SK-MEL-5 (cell line): ENCODE results near the gene TRPM6. TPM values are rescaled to one million over a fixed set of nuclear protein-coding genes. Genes with fewer than 3 reads are reported as not detected.
A peak's percentile ranks its signal among the peaks of the same experiment; 100 is the strongest.
"Not testable (repeated sequence)": the region's sequence is repeated elsewhere in the genome, so short reads cannot be mapped to it uniquely, and the experiment has no call there.

Experiments
- DNase-seq: peaks from one replicate; pipeline ENCODE4 v3.0.0-alpha.2; 2016; ENCODE audit warnings: low read depth, low spot score
- in situ Hi-C: cut with HindIII; loops from 2 replicates; pipeline ENCODE4 v1.10.0; 2016; ENCODE audit warnings: low sequenced_read_pairs, high pct_unique_total_duplicates, low pct_unique_long_range_greater_than_20kb
- total RNA-seq: library from RNA; depleted of rRNA; stranded (reverse); fragments of >200 nt; shearing (Covaris generic); gene quantifications from 2 replicates; pipeline ENCODE4 v1.2.3, GENCODE V29; 2014

Gene TRPM6
- total RNA-seq, 1 experiment from 2014 or later, result 0.16 TPM

GRCh38 chr9:74865177-74865576, 22.5 kb downstream of the TRPM6 start:
- in situ Hi-C loops, result no loop called here
- DNase-seq, result no peak

DNA sequence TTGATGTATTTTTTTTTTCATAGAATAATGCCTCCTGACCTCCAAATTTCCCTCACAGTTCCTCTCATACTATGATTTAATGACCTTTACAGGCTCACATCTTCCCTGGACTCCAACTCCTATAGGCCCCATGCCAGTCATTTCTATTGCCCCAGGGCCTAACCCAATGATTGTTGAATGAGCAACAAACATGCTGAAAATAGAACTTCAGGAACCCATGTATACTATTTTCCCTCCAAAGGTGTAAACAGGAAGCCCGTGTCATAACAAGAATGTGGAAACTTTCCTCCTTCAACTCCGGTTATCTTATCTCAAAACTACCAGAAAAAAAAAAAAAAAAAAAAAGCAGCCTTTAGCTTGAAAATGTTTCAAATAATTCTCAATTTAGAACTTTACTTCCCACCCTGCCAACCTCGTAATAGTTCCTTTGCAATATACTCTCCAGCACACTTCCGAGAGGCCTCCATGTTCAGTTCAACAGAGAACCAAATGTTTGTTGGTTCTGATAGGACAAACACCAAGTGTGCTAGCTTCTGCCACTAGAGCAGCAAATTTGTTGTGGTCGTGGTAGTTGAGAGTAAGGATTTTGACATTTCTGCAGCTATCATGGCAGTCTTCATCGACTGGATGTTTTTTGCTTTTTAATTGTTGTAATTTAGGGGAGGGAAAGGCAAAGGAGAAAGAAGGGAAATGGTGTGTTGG, 25.8 kb downstream of the TRPM6 start:
- peak; percentile 19 for DNase-seq
- in situ Hi-C loops, result no loop called here

- in situ Hi-C loops, result no loop called here
- no peak for DNase-seq
These were observed 26.6 kb downstream of the TRPM6 start for GRCh38 chr9:74861071-74861470.

- DNase-seq, in situ Hi-C loops: not testable (repeated sequence)
These were observed 27.5 kb downstream of the TRPM6 start for GRCh38 chr9:74860247-74860646.

- in situ Hi-C loops, result no loop called here
- no peak for DNase-seq
These were observed 27.9 kb downstream of the TRPM6 start for GRCh38 chr9:74859786-74860185.

- in situ Hi-C loops, result no loop called here
- no peak for DNase-seq
These were observed 28.8 kb downstream of the TRPM6 start for GRCh38 chr9:74858751-74859414.

DNA sequence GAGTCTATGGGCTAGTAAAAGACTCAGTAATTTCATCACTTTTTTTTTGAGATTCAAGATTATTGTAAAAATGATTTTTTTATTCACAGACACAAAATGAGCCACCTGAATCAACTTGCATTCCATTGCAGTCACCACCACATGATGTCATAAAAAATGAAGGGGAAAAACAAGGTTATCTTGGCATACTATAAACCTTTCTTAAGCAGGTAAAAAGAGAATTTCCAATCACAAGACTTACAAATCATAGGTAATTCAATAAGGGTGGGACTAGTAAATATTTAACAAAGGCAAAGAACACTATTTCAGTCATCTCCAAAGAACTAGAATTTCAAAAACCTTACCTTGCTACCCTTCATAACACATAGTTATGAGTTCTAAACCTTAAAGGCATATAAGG, 30.7 kb downstream of the TRPM6 start:
- no peak for DNase-seq
- in situ Hi-C loops, result no loop called here

GRCh38 chr9:74855072-74855471, 32.6 kb downstream of the TRPM6 start:
- no peak for DNase-seq
- in situ Hi-C loops, result no loop called here

GRCh38 chr9:74853024-74853423, 34.7 kb downstream of the TRPM6 start:
- DNase-seq, in situ Hi-C loops: not testable (repeated sequence)

GRCh38 chr9:74848153-74848525, 39.6 kb downstream of the TRPM6 start:
- in situ Hi-C loops, result no loop called here
- no peak for DNase-seq

DNA sequence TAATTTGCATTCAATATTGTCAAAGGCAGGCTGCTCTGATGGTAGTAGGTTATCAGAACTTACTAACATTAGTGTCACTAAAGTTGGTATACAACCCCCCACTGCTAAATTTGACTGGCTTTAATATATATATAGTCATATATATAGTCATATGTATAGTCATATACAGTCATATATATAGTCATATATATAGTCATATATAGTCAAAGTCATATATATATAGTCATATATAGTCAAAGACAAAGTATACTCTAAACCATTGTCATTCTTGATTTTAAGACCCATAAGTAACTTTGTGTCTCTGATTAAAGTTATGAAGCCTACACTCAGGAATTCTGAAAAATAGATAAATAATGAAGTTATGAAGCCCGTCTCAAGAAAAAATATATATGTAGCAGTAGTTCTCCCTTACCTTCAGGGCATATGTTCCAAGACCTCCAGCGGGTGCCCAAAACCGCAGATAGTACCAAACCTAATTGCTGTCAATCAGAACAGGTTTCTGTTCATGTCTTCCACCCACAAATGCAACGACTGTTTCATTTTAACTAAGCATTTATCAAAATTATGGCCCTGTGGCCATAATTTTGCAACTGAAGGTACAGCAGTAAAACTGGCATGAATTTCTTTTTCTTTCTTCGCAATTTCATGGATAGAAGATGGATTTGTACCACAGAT, 40.1 kb downstream of the TRPM6 start:
- DNase-seq, result no peak
- in situ Hi-C loops, result no loop called here

DNA sequence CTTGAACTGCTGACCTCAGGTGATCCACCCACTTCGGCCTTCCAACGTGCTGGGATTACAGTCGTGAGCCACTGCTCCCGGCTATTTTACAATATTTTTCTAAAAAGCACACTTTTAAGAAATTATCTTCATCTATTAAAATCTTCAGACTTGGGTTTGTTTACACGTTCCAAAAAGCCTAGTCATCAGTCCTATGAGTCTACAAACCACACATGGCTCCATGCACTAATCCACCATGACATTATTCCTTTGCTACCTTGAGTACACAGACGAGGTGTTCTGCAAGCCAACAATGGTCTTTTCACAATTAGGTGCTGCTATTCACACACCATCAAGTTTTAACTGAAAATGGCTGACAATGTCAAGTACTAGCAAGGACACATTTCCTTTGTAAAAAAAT, 41.0 kb downstream of the TRPM6 start:
- DNase-seq, result no peak
- in situ Hi-C loops, result no loop called here

DNA sequence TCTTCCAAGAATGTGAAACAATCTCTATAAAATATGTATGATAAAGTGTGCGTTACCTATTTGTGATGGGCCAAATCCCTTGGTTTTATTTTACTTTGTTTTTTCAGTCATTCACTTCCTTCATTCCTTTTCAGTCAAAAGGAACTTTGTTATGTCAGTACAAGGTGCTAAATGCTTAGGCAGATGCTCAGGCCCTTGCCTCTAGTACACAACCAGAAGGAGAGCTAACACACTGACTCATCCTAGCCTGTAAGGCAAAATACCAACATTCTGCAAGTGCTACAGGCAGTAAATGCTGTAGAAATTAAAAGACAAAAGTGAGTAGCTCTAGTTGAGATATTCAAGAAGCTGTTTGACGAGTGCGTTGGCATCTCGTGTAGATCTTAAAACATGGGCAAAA, 49.4 kb downstream of the TRPM6 start:
- DNase-seq, result no peak
- in situ Hi-C loops, result no loop called here

DNA sequence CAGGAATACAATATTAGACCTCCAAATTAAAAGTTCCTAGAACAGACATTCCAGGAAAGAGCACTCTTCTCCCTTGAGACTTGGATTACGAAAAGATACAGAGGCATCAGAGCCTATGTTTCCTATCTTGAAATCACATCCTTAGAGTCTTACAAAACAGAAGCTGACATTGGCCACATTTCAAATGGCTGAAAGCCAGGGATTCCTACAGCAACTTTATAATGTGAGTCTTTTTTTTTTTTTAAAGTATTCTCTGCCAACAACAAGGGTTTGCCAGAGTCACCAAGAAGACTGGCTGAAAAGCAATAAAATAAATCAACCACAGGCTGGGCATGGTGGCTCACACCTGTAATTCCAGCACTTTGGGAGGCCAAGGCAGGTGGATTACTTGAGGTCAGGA, 63.1 kb downstream of the TRPM6 start:
- peak; percentile 27 for DNase-seq

DNA sequence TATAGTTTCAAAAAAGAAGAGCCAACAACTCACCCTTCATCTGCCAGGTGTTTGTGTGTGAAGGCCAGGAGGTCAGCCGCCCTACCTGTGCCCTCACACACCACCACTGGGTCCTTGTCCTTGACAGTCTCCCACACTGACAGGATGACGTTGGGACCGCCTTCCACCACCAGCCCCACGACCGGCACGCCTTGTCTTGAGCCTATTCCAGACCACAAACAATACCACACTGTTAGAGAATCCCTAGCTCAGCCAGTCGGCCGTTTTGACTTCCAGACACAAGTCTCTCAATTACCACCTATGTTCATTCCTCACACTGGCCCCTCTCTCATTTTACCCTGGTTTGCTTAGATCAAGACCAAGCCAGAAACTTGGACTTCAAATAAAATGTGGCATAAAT, 66.1 kb downstream of the TRPM6 start:
- DNase-seq, result peak; percentile 34
- in situ Hi-C loops, result no loop called here

More for the DNA sequence above, 63.1 kb downstream of the TRPM6 start:
- in situ Hi-C loops, result no loop called here

DNA sequence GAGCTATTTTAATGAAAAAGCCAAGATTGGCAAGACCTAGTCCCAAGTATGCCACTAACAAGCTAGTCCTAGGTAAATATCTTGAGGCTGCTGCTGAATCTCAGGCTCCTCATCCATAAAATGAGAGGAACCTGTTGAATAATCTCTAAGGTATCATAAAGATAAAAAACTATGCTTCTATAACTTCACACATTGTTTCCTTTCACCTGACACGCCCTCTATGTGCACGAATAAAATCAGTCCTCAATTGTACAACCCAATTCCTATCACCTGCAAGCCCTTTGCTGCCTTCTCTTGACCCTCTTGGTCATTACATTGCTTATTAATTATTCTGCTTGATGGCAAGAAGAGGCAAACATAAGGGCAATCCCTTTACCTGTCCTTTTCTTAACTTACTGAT, 69.9 kb downstream of the TRPM6 start:
- DNase-seq, result no peak
- in situ Hi-C loops, result no loop called here

- in situ Hi-C loops, result no loop called here
- DNase-seq, result no peak
These were observed 70.4 kb downstream of the TRPM6 start for GRCh38 chr9:74817281-74817810.

DNA sequence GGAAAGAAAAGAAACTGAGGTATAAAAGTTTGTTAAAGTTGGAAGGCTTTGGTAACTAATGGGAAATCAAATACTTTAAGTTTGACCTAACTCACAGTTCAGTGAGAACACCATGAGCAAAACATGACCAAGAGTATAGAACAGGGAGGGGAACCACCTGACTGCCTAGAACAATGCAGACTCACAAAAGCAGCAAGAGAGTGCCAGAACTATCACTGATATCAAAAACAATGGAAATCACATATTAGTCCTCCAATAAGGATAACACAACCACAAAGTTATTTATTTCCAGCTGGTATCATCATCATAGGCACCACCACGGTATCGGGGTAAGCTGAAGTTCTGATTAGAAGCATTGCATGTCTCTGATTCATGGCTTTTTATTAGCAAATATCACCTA, 77.5 kb downstream of the TRPM6 start:
- in situ Hi-C loops, result no loop called here
- no peak for DNase-seq

DNA sequence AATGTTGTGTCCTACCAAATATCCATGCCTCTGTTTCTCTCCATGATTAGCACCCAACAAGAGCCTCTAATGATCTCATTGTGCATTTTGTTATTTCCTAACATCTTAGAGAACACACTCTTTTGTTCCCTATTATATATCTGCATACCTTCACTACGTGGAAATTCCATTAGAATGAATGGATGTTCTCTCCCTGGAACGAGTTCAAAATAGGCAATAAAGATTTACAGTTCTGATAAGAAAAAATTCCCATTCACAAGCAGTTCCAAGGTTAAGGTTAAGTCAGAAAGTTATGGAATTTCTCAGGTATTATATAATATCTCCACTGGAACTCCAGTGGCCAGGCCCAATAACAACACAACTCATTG, 83.7 kb downstream of the TRPM6 start:
- in situ Hi-C loops, result no loop called here
- no peak for DNase-seq
